Measurements from ENCODE around the gene ADAM19. TPM values are rescaled to one million over a fixed set of nuclear protein-coding genes. Genes with fewer than 3 reads are reported as not detected.
A peak's percentile ranks its signal among the peaks of the same experiment; 100 is the strongest.
"Not testable (repeated sequence)": the region's sequence is repeated elsewhere in the genome, so short reads cannot be mapped to it uniquely, and the experiment has no call there.

ADAM19 gene
- polyA plus RNA-seq, 3 donors, result 9.8 to 11.1 (median 11.1) TPM

- DNase-seq, result no peak
These were observed 82.7 kb downstream of the ADAM19 start for GRCh38 chr5:157492886-157493285.

GRCh38 chr5:157491471-157491995 lies 84.0 kb downstream of the ADAM19 start:
- no peak for DNase-seq

GRCh38 chr5:157487358-157487757 lies 88.2 kb downstream of the ADAM19 start:
- no peak for DNase-seq

- no peak for DNase-seq
These were observed 88.7 kb downstream of the ADAM19 start for GRCh38 chr5:157486861-157487260.

GRCh38 chr5:157486221-157486681 lies 89.3 kb downstream of the ADAM19 start:
- no peak for DNase-seq

- no peak for DNase-seq
These were observed 89.8 kb downstream of the ADAM19 start for GRCh38 chr5:157485811-157486210.

- no peak for DNase-seq
These were observed 90.2 kb downstream of the ADAM19 start for GRCh38 chr5:157485340-157485739.

GRCh38 chr5:157484768-157485167 lies 90.8 kb downstream of the ADAM19 start:
- no peak for DNase-seq

GRCh38 chr5:157482702-157483101 lies 92.9 kb downstream of the ADAM19 start:
- not testable (repeated sequence) for DNase-seq

- no peak for DNase-seq
These were observed 93.9 kb downstream of the ADAM19 start for GRCh38 chr5:157481666-157482065.

- DNase-seq, result no peak
These were observed 94.3 kb downstream of the ADAM19 start for GRCh38 chr5:157481265-157481664.

- DNase-seq, result no peak
These were observed 95.7 kb downstream of the ADAM19 start for GRCh38 chr5:157479612-157480510.

- no peak for DNase-seq
These were observed 96.4 kb downstream of the ADAM19 start for GRCh38 chr5:157479166-157479565.

GRCh38 chr5:157478726-157479125 lies 96.8 kb downstream of the ADAM19 start:
- no peak for DNase-seq

- DNase-seq, result no peak
These were observed 97.6 kb downstream of the ADAM19 start for GRCh38 chr5:157477814-157478494.

- peak; percentile 62 for DNase-seq
These were observed 98.7 kb downstream of the ADAM19 start for GRCh38 chr5:157476702-157477408.

GRCh38 chr5:157475432-157475831 lies 100.1 kb downstream of the ADAM19 start:
- no peak for DNase-seq

GRCh38 chr5:157473383-157474320 lies 101.9 kb downstream of the ADAM19 start:
- no peak for DNase-seq

- no peak for DNase-seq
These were observed 103.9 kb downstream of the ADAM19 start for GRCh38 chr5:157471709-157472108.

GRCh38 chr5:157470631-157471030 lies 104.9 kb downstream of the ADAM19 start:
- DNase-seq, result no peak

GRCh38 chr5:157469687-157470086 lies 105.9 kb downstream of the ADAM19 start:
- no peak for DNase-seq
